B cell (primary cell): ENCODE results near the gene GNPAT. TPM values are rescaled to one million over a fixed set of nuclear protein-coding genes. Genes with fewer than 3 reads are reported as not detected.

Experiments used
- ATAC-seq: fragments of 200-7000 bp; cut with Tn5 transposase; one replicate; pipeline ENCODE4 v1.10.0; 2021; ENCODE audit warnings: low read depth, mild to moderate bottlenecking, moderate number of reproducible peaks, moderate library complexity
- CTCF ChIA-PET: fragments of 350-600 bp; sonication (Branson Sonifier 250); formaldehyde crosslinking; loops from one replicate; lab custom pipeline; 2021; ENCODE audit warnings: antibody characterized with exemption, inconsistent platforms; lab: Charles Lee
- POLR2A ChIA-PET: fragments of 350-600 bp; sonication (Branson Sonifier 250); formaldehyde crosslinking; loops from one replicate; lab custom pipeline; 2021; ENCODE audit warnings: antibody characterized with exemption; lab: Charles Lee
- DNase-seq: peaks from one replicate; pipeline ENCODE4 v3.0.0; 2013
- H2AFZ ChIP-seq: 2 replicates; pipeline ENCODE4 v1.6.1; 2012; ENCODE audit warnings: mild to moderate bottlenecking, low read depth, low read length; ENCODE audit not compliant: insufficient read depth, poor library complexity, severe bottlenecking
- H3K27ac ChIP-seq, 2 donors: 1 replicate in 1 of 2; 2 replicates in 1 of 2; pipeline ENCODE4 v1.5.1; 2012 to 2013; ENCODE audit warnings: low read length in 2 of 2, mild to moderate bottlenecking in 2 of 2, moderate library complexity in 1 of 2
- H3K27me3 ChIP-seq, 4 experiments: fragments of 200-600 bp in 1 of 4; sonication (generic) in 1 of 4; replicated peaks in 1 of 4; 1 replicate in 2 of 4; 2 replicates in 2 of 4; pipeline versions ENCODE4 v1.6.1 to v1.7.0; 2013 to 2016; ENCODE audit warnings: low read length in 3 of 4, mild to moderate bottlenecking in 2 of 4, mixed read lengths in 1 of 4, moderate library complexity in 1 of 4; ENCODE audit not compliant: insufficient read depth in 4 of 4, control insufficient read depth in 3 of 4; ENCODE audit errors: control extremely low read depth in 1 of 4
- H3K36me3 ChIP-seq, 2 experiments: replicated peaks in 1 of 2; 1 replicate in 1 of 2; 2 replicates in 1 of 2; pipeline versions ENCODE4 v1.6.1 to v1.7.1; 2013; ENCODE audit warnings: low read length in 1 of 2; ENCODE audit not compliant: insufficient read depth in 2 of 2, control insufficient read depth in 1 of 2; ENCODE audit errors: control extremely low read depth in 1 of 2, extremely low read depth in 1 of 2
- H3K4me1 ChIP-seq, 2 donors: fragments of 200-600 bp in 1 of 2; sonication (generic) in 1 of 2; 1 replicate in 1 of 2; 2 replicates in 1 of 2; pipeline versions ENCODE4 v1.5.1 to v1.6.1; 2013 to 2017; ENCODE audit warnings: low read length in 2 of 2; ENCODE audit not compliant: control insufficient read depth in 2 of 2, insufficient read depth in 2 of 2
- H3K4me2 ChIP-seq: replicated peaks from 2 replicates; pipeline ENCODE3; 2012; ENCODE audit warnings: mild to moderate bottlenecking, low read depth, low read length; ENCODE audit not compliant: poor library complexity, severe bottlenecking
- H3K4me3 ChIP-seq, 5 experiments: fragments of 200-600 bp in 1 of 5; sonication (generic) in 1 of 5; 1 replicate in 3 of 5; 2 replicates in 2 of 5; pipeline versions ENCODE4 v1.5.1 to v1.7.0; 2011 to 2016; ENCODE audit warnings: low read length in 4 of 5, mild to moderate bottlenecking in 4 of 5, low read depth in 2 of 5, control low read depth in 1 of 5, moderate library complexity in 1 of 5; ENCODE audit not compliant: insufficient read depth in 1 of 5; ENCODE audit errors: control extremely low read depth in 1 of 5, extremely low read depth in 1 of 5
- H3K79me2 ChIP-seq: fragments of 200-600 bp; sonication (generic); one replicate; pipeline ENCODE4 v1.6.0; 2016; ENCODE audit warnings: low read length; ENCODE audit not compliant: control insufficient read depth, insufficient read depth
- H3K9ac ChIP-seq: fragments of 200-600 bp; sonication (generic); 2 replicates; pipeline ENCODE4 v1.6.1; 2017; ENCODE audit warnings: mild to moderate bottlenecking, low read length, moderate library complexity
- H3K9me3 ChIP-seq, 3 donors: one replicate each; pipeline versions ENCODE4 v1.6.1 to v1.7.1; 2013; ENCODE audit warnings: low read length in 2 of 3; ENCODE audit not compliant: control insufficient read depth in 2 of 3, insufficient read depth in 1 of 3; ENCODE audit errors: control extremely low read depth in 1 of 3
- H4K20me1 ChIP-seq: 2 replicates; pipeline ENCODE4 v1.6.0; 2012; ENCODE audit warnings: mild to moderate bottlenecking, low read length; ENCODE audit not compliant: insufficient read depth, control insufficient read depth, poor library complexity, severe bottlenecking
- H3K27ac Mint-ChIP-seq: one replicate; pipeline ENCODE4 v1.8.0; 2021; ENCODE audit warnings: mixed read lengths
- H3K27me3 Mint-ChIP-seq: one replicate; pipeline ENCODE4 v1.8.0; 2021; ENCODE audit warnings: mixed read lengths
- H3K4me1 Mint-ChIP-seq: one replicate; pipeline ENCODE4 v1.8.0; 2021; ENCODE audit warnings: mixed read lengths
- H3K4me3 Mint-ChIP-seq: one replicate; pipeline ENCODE4 v1.8.0; 2021; ENCODE audit warnings: mixed read lengths
- H3K9me3 Mint-ChIP-seq: one replicate; pipeline ENCODE4 v1.8.0; 2022; ENCODE audit warnings: mixed read lengths; ENCODE audit not compliant: insufficient read depth
- EZH2 ChIP-seq: IDR thresholded peaks from 2 replicates; pipeline ENCODE4 v1.6.1; 2012; ENCODE audit warnings: borderline replicate concordance, low read depth, mild to moderate bottlenecking, moderate library complexity, low read length; ENCODE audit not compliant: insufficient read depth, poor library complexity, severe bottlenecking
- WGBS: methylation state at CpG from one replicate; pipeline ENCODE4 v1.1.5; 2013; ENCODE audit warnings: missing lambda C conversion rate; ENCODE audit not compliant: insufficient coverage; 5-methylcytosine and 5-hydroxymethylcytosine counted together
- intact Hi-C: fragments of 100-400 bp; cut with micrococcal nuclease; formaldehyde crosslinking; loops from one replicate; pipeline ENCODE4 v1.10.0; 2022
- polyA plus RNA-seq: library from polyadenylated mRNA; depleted of rRNA; stranded (reverse); fragments of >200 nt; gene quantifications from 2 replicates; pipeline ENCODE4 v1.2.3, GENCODE V29; 2012
- total RNA-seq, 2 donors: library from RNA; stranded (reverse); fragments of 120-200 nt in 1 of 2; gene quantifications; 1 replicate in 1 of 2; 2 replicates in 1 of 2; pipeline versions ENCODE4 v1.2.3 to v1.2.4, GENCODE V29; 2013 to 2022
- TF ChIP-seq, protein P1 (sequence below): fragments of 200-600 bp; IDR thresholded peaks from one replicate; pipeline ENCODE4 v1.8.0; 2022; ENCODE audit warnings: antibody characterized with exemption, mild to moderate bottlenecking

Gene GNPAT
- total and polyA plus RNA-seq, 2 donors (not counting 1 experiment from before 2014, with no cell fraction given), result 19.5 to 49.0 TPM

DNA sequence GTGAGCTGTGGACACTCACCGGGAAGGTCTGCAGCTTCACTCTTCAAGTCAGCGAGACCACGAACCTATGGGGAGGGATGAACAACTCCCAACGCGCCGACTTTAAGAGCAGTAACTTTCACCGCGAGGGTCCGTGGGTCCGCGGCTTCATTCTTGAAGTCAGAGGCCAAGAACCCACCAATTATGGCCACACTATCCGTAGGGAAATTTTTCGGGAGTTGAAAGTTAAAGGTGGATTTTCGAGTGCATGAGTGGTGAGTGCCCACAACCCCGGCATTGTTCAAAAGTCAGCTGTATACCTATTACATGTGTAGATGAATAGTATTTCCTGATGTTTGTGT lies 77.0 kb downstream of the GNPAT start:
- Histone ChIP-seq H3K27ac (no peak overlapping the region), H3K79me2 (no peaks in the 10 kb centered on the region), H3K9me3 (peaks cover 0 to 7% (median 0%) of the 10 kb centered on the region in 3 donors), H3K4me1 (no peaks in the 10 kb centered on the region), H3K27me3 (no peaks in the 10 kb centered on the region), H3K9ac (no peak overlapping the region), H4K20me1 (no peaks in the 10 kb centered on the region), H3K36me3 (no peaks in the 10 kb centered on the region), H3K4me3 (no peak overlapping the region), H3K4me2 (no peak overlapping the region), H2AFZ (no peak overlapping the region)
- intact Hi-C loops, result no loop called here
- Mint-ChIP-seq H3K4me1 (no peaks in the 10 kb centered on the region), H3K4me3 (no peak overlapping the region), H3K27ac (no peak overlapping the region), H3K27me3 (no peaks in the 10 kb centered on the region), H3K9me3 (no peaks in the 10 kb centered on the region)
- no peak for TF ChIP-seq EZH2
- TF ChIP-seq, protein P1, sequence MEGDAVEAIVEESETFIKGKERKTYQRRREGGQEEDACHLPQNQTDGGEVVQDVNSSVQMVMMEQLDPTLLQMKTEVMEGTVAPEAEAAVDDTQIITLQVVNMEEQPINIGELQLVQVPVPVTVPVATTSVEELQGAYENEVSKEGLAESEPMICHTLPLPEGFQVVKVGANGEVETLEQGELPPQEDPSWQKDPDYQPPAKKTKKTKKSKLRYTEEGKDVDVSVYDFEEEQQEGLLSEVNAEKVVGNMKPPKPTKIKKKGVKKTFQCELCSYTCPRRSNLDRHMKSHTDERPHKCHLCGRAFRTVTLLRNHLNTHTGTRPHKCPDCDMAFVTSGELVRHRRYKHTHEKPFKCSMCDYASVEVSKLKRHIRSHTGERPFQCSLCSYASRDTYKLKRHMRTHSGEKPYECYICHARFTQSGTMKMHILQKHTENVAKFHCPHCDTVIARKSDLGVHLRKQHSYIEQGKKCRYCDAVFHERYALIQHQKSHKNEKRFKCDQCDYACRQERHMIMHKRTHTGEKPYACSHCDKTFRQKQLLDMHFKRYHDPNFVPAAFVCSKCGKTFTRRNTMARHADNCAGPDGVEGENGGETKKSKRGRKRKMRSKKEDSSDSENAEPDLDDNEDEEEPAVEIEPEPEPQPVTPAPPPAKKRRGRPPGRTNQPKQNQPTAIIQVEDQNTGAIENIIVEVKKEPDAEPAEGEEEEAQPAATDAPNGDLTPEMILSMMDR, result no peak
- CTCF ChIA-PET, result interaction anchor here (1.1 to 1.3 kb wide), 3 partner anchors 11 to 39 kb away, joined by 3 to 4 read pairs (median 3); partner anchors contain the start of gene EXOC8
- ATAC-seq (no peak), DNase-seq (no peak)
- WGBS, result 100% methylated on average over 2 of the region's 15 CpGs
- POLR2A ChIA-PET, result no interaction called here

DNA sequence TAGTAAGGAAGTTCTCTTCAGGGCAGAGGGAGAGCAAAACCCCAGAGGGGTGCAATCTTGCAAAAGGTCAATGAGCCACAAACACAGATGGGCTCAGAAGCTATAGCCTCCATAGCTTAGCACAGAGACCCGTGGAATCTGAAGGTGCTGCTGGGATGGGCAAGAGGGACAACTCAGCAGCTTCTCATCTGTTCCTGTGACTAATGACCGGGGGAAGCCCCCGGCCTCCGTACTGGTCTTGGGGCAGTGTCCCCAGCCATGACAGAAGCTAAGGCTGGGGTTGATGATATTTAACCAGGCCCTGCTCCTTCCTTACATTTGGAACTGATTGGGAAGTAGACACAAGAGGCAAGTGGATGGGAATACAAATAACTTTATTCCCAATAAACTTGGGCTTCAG lies 77.6 kb downstream of the GNPAT start:
- Histone ChIP-seq H3K4me1 (no peaks in the 10 kb centered on the region), H3K9me3 (peaks cover 0 to 7% (median 0%) of the 10 kb centered on the region in 3 donors), H2AFZ (no peak overlapping the region), H3K36me3 (no peaks in the 10 kb centered on the region), H3K9ac (no peak overlapping the region), H3K4me3 (no peak overlapping the region), H3K79me2 (no peaks in the 10 kb centered on the region), H4K20me1 (no peaks in the 10 kb centered on the region), H3K4me2 (no peak overlapping the region), H3K27ac (no peak overlapping the region), H3K27me3 (no peaks in the 10 kb centered on the region)
- 92% methylated on average over 4 of the region's 4 CpGs for WGBS
- H3K4me3 Mint-ChIP-seq, result no peak overlapping the region
- intact Hi-C loops, result no loop called here
- ChIA-PET CTCF (interaction anchor here (1.1 to 1.3 kb wide), 3 partner anchors 12 to 39 kb away, joined by 3 to 4 read pairs (median 3); partner anchors contain the start of gene EXOC8), POLR2A (no interaction called here)
- ATAC-seq, result no peak
- no peaks in the 10 kb centered on the region for H3K9me3 Mint-ChIP-seq
- H3K4me1 Mint-ChIP-seq, result no peaks in the 10 kb centered on the region
- no peak for DNase-seq
- H3K27me3 Mint-ChIP-seq, result no peaks in the 10 kb centered on the region
- H3K27ac Mint-ChIP-seq, result no peak overlapping the region
- TF ChIP-seq, protein P1, result no peak
- TF ChIP-seq EZH2, result no peak
